Ishikawa (cell line): ENCODE results near the gene ETV6.

ENCODE experiments used
- CEBPB ChIP-seq: IDR thresholded peaks from 2 replicates; pipeline ENCODE4 v1.6.1; 2012
- EGR1 ChIP-seq: IDR thresholded peaks from 2 replicates; pipeline ENCODE4 v1.6.1; 2012
- EP300 ChIP-seq: IDR thresholded peaks from 2 replicates; pipeline ENCODE4 v1.6.1; 2012; ENCODE audit warnings: borderline replicate concordance
- MAX ChIP-seq: IDR thresholded peaks from 2 replicates; pipeline ENCODE4 v1.6.1; 2012
- NFIC ChIP-seq: IDR thresholded peaks from 2 replicates; pipeline ENCODE4 v1.6.1; 2012
- RAD21 ChIP-seq: IDR thresholded peaks from 2 replicates; pipeline ENCODE4 v1.6.1; 2012; ENCODE audit warnings: low read depth
- REST ChIP-seq: IDR thresholded peaks from 2 replicates; pipeline ENCODE4 v1.6.1; 2012; ENCODE audit warnings: low read depth, mild to moderate bottlenecking
- TAF1 ChIP-seq: IDR thresholded peaks from 2 replicates; pipeline ENCODE4 v1.6.1; 2012; ENCODE audit warnings: low read depth, mild to moderate bottlenecking
- YY1 ChIP-seq: IDR thresholded peaks from 2 replicates; pipeline ENCODE4 v1.6.1; 2012; ENCODE audit warnings: low read depth
- TF ChIP-seq, protein P1 (sequence below): IDR thresholded peaks from 2 replicates; pipeline ENCODE4 v1.6.1; 2012

GRCh38 chr12:11713202-11713601 is 63.7 kb downstream of the ETV6 start:
- TF ChIP-seq TAF1, result no peak
- no peak for TF ChIP-seq REST
- TF ChIP-seq MAX, result no peak
- no peak for TF ChIP-seq CEBPB
- no peak for TF ChIP-seq NFIC
- TF ChIP-seq, protein P1, sequence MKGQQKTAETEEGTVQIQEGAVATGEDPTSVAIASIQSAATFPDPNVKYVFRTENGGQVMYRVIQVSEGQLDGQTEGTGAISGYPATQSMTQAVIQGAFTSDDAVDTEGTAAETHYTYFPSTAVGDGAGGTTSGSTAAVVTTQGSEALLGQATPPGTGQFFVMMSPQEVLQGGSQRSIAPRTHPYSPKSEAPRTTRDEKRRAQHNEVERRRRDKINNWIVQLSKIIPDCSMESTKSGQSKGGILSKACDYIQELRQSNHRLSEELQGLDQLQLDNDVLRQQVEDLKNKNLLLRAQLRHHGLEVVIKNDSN, result no peak
- TF ChIP-seq YY1, result no peak
- no peak for TF ChIP-seq EGR1
- TF ChIP-seq EP300, result no peak
- no peak for TF ChIP-seq RAD21
